K562 (cell line): ENCODE results near the gene GUCY2F.

Experiments
- CREB3 ChIP-seq: fragments of 450-650 bp; conservative IDR thresholded peaks from 2 replicates; pipeline ENCODE4 v1.6.1; 2016; ENCODE audit warnings: missing genetic modification characterization, low read depth, mild to moderate bottlenecking, missing compliant biosample characterization, moderate library complexity
- CTCF ChIP-seq, 3 experiments: IDR thresholded peaks in 2 of 3; conservative IDR thresholded peaks in 1 of 3; 2 replicates each; pipeline ENCODE4 v1.5.1; 2011 to 2012; ENCODE audit warnings: low read length in 3 of 3, mild to moderate bottlenecking in 3 of 3, control low read depth in 2 of 3, improper control_type of control experiment in 1 of 3, inconsistent platforms in 1 of 3, low read depth in 1 of 3, mixed read lengths in 1 of 3, moderate library complexity in 1 of 3; ENCODE audit not compliant: insufficient read depth in 2 of 3
- EHMT2 ChIP-seq: fragments of 450-650 bp; IDR thresholded peaks from 2 replicates; pipeline ENCODE4 v1.6.1; 2018; ENCODE audit warnings: antibody characterized with exemption
- ERF ChIP-seq: fragments of 450-650 bp; formaldehyde crosslinking; IDR thresholded peaks from 2 replicates; pipeline ENCODE4 v1.4.0; 2020; ENCODE audit warnings: mild to moderate bottlenecking, mixed read lengths
- GABPA ChIP-seq: fragments of 200-800 bp; sonication (Bioruptor generic); conservative IDR thresholded peaks from 2 replicates; pipeline ENCODE4 v1.6.1; 2016; ENCODE audit warnings: low read depth, missing genetic modification characterization, missing compliant biosample characterization
- GATAD2B ChIP-seq: fragments of 450-650 bp; IDR thresholded peaks from 2 replicates; pipeline ENCODE4 v1.6.1; 2017; ENCODE audit warnings: mild to moderate bottlenecking, borderline replicate concordance
- MGA ChIP-seq: fragments of 450-650 bp; IDR thresholded peaks from 2 replicates; pipeline ENCODE4 v1.6.1; 2016; ENCODE audit warnings: mild to moderate bottlenecking, moderate library complexity
- RB1 ChIP-seq: fragments of 450-650 bp; IDR thresholded peaks from 2 replicates; pipeline ENCODE4 v1.6.1; 2017; ENCODE audit warnings: low read depth, mild to moderate bottlenecking
- TEAD4 ChIP-seq, 2 experiments: sonication (generic) in 1 of 2; formaldehyde crosslinking in 1 of 2; IDR thresholded peaks; 2 replicates each; pipeline versions ENCODE4 v1.6.1 to v1.8.0; 2012 to 2022; ENCODE audit warnings: borderline replicate concordance in 1 of 2, inconsistent platforms in 1 of 2, low read length in 1 of 2, mild to moderate bottlenecking in 1 of 2, missing genetic modification reagents in 1 of 2
- ZBTB17 ChIP-seq: fragments of 450-650 bp; formaldehyde crosslinking; IDR thresholded peaks from 2 replicates; pipeline ENCODE4 v1.4.0; 2020; ENCODE audit warnings: mild to moderate bottlenecking
- ZKSCAN1 ChIP-seq: fragments of 150-350 bp; IDR thresholded peaks from 2 replicates; pipeline ENCODE4 v1.6.1; 2016; ENCODE audit warnings: low read depth, low read length

GRCh38 chrX:109356684-109357083, 125.2 kb downstream of the GUCY2F start:
- TF ChIP-seq CTCF (IDR thresholded peaks at IDR 0.05 in 2 of 3, conservative IDR thresholded peaks at IDR 0.05 in 1 of 3; ENCODE audit: insufficient read depth in 2 of 3, low read depth in 1 of 3, low read length in 3 of 3), result no peak
- no peak for TF ChIP-seq CREB3 (tag)
- no peak for TF ChIP-seq MGA
- no peak for TF ChIP-seq ZBTB17 (CRISPR knock-in tag)
- TF ChIP-seq GATAD2B, result no peak
- no peak for TF ChIP-seq RB1
- TF ChIP-seq GABPA (tag), result no peak
- TF ChIP-seq ERF, result no peak
- TF ChIP-seq TEAD4 (IDR thresholded peaks at IDR 0.05; ENCODE audit: low read length), result no peak
- no peak for TF ChIP-seq TEAD4 (CRISPR knock-in tag; IDR thresholded peaks at IDR 0.05; ENCODE audit: borderline replicate concordance)
- no peak for TF ChIP-seq EHMT2
- no peak for TF ChIP-seq ZKSCAN1
